HG02981 (cell line): ENCODE data around the gene PDE11A.

Experiments
- ATAC-seq: cut with Tn5 transposase; IDR thresholded peaks from one replicate; pipeline ENCODE4 v1.9.1; 2021; ENCODE audit warnings: mild to moderate bottlenecking, moderate library complexity; ENCODE audit not compliant: unreplicated experiment

The PDE11A gene

GRCh38 chr2:177929662-177930522, 142.7 kb downstream of the PDE11A start:
- no peak for ATAC-seq

- no peak for ATAC-seq
Measured at GRCh38 chr2:177923323-177923722, 149.3 kb downstream of the PDE11A start.

DNA sequence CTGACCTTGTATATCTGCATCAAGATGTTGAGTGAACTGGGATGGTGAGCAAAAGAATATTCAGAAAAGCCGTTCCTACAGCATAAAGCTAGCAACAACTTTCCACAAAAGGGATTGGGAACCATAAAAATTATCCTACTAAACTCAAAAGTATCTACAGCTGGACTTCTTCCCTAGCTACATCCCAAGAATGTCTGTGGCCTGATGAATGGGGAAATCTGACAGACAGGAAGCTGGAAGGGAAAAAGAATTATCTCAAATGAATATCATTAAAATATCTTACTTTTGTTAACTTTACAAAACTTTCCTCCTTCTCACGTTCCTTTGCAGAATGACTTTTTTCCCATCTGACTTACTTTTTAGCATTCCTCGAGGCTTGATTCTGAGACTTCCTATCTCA, 150.9 kb downstream of the PDE11A start:
- no peak for ATAC-seq

GRCh38 chr2:177917169-177917568, 155.4 kb downstream of the PDE11A start:
- ATAC-seq, result no peak

DNA sequence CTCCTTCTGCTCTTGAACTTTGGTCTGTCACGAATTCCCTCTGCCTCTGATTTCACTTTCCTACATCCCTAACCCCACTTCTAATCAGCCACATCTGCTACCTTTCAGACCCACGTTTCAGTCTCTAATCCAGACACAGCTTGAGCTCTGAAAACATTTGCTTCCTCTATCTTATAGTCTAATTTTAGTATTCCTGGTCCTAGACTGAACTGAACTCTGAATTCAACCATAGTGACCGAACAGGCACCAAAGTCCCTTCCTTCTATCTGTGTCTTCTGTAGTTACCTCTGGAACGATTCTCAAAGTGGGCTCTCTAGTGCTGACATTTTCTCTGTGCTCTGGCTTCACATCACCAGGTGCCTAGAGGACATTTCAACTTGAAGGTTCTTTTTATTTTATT, 156.2 kb downstream of the PDE11A start:
- ATAC-seq, result no peak

- no peak for ATAC-seq
Measured at GRCh38 chr2:177914247-177914646, 158.3 kb downstream of the PDE11A start.

DNA sequence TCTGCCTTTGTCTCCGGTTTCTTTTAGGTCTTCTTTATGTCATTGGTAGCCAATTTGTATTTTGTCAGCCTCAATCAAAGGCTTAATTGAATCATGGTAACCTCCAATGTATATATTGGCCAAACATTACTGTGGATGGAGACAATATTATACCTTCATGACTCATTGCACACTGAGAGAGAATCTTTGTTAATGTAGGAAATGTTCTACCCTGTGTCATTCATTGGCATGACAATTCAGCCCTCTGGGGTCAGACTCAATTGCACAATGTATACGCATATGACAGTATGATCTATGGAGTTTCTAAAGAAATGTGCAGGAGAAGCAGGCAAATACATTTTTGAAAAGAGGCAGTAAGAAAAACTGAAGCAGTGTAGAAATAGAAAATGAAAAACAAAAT, 162.6 kb downstream of the PDE11A start:
- no peak for ATAC-seq

- ATAC-seq, result no peak
Measured at GRCh38 chr2:177908824-177909223, 163.8 kb downstream of the PDE11A start.

DNA sequence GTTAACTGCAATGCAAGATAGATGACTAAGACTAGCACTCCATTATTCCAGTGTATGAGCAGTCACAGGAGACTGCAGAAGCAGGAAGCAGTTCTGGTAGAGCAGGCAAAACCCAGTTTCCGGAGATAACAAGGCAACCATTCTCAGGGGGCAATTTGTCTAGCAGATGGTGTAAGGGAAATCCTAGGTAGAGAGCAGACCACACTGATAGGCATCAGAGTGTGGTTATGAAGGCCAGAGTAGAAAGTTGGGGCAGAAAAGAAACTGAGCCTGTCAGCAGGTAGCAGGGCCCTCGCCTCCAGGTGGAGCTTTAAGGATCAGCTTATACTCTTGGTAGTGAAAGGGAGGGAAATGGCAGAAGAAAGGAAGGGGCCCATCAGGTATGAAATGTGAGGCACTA, 164.4 kb downstream of the PDE11A start:
- no peak for ATAC-seq

GRCh38 chr2:177906041-177906718, 166.4 kb downstream of the PDE11A start:
- peak; percentile 85 for ATAC-seq

- no peak for ATAC-seq
Measured at GRCh38 chr2:177905640-177906039, 166.9 kb downstream of the PDE11A start.

DNA sequence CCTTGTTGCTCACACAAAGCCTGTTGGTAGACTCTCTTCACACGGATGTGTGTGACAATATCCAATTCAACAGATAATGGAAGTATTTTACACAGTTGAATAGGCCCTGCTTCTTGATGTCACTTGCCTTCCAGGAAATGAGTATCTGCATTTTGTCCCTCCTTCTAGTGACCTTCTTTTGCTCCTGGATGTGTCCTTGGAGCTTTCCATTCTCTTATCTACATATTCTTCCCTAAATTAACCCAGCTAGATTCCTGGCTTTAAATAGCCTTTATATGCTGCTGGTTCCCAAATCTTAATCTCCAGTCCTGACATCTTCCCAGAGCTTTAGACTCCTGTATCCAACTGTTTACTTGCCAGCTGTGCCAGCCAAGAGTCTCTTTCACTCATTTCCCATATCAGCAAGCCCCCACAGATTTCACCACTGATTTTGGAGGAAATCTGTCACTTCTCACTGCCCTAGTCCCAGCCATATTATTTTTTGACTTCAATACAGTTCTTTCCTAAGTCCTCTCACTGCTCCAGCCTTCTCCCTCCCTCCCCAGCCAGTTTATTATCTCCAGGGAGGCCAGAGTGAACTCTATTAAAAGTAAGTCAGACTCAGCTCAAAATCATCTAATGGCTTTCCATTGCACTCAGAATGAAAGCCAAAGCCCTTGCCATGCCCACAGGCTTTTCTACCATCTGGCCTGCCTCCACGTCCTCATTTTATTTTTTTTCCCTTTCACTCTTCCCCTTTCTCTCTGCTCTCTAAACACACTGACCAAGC, 170.0 kb downstream of the PDE11A start:
- ATAC-seq, result no peak

- no peak for ATAC-seq
Measured at GRCh38 chr2:177900082-177900481, 172.5 kb downstream of the PDE11A start.

GRCh38 chr2:177897278-177897677, 175.3 kb downstream of the PDE11A start:
- ATAC-seq, result no peak

GRCh38 chr2:177896587-177896986, 176.0 kb downstream of the PDE11A start:
- ATAC-seq, result no peak

DNA sequence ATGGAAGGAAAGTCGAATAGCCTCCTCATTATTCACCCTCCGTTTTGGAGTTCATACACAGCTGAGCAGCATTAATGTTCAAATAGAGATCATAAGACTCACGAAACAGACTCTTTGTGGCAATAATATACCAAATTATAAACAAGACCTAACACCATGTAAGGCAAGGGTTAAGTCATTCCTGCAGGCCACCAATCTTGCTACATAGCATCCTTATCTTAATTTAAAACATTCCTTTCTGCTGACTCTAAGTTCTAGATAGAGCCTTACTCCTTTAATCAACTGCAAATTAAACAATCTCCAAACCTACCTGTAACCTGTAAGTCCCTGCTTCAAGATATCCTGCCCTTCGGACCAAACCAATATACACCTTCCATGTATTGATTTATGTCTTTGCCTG, 178.0 kb downstream of the PDE11A start:
- no peak for ATAC-seq

DNA sequence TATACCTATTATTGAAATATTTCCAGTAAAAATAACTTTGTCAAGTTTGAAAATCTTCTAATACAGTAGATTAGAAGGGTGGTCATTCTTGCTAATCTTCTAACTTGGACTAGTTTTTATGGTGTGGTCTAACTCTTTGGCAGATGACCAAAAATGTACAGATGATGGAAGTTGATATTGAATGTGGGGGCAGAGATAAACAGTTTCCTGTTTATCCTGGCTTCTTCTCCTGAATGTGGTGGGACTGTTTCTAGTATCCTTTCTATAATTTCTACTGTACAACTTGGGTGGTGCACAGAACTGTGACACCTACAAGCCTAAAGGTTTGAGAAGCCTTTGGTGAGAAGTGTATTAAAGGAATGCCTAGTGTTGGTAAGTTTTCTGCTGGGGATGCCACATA, 178.7 kb downstream of the PDE11A start:
- ATAC-seq, result no peak

GRCh38 chr2:177891533-177891932, 181.0 kb downstream of the PDE11A start:
- no peak for ATAC-seq

DNA sequence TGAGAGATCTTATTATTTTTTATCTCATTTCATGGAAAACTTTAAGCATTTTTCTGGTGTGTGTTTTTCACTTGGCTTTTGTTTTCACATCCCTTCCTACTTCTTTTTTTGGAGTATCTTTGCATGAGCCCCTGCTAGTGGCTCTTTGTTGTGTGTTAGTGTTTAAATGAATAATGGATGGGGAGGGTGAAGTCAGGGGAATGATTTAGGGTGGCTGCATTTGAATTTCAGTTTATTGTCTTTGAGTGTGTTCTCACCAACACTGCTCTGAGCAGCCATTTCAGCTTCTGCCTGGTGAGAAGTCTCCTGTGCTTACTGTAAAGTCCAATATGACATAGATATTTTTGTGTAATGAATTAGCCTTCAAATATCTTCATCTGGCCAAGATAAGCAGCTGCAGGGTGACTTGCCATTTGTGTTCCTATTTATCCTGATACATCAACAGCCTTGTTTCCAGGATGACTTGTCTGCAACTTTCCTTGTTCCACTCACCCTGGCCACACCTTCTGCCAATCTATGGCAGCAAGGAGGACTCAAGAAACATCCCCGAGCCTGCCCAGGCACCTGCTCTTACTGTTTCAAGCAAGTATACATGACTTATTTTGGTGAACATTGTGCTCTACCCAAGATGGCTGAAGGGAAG, 182.6 kb downstream of the PDE11A start:
- no peak for ATAC-seq

GRCh38 chr2:177888581-177888980, 184.0 kb downstream of the PDE11A start:
- no peak for ATAC-seq

- ATAC-seq, result no peak
Measured at GRCh38 chr2:177887722-177888121, 184.9 kb downstream of the PDE11A start.
